Gastrocnemius medialis (tissue), 4 donors: ENCODE data around the gene CILP2. TPM values are rescaled to one million over a fixed set of nuclear protein-coding genes. Genes with fewer than 3 reads are reported as not detected.

Experiments
- ATAC-seq, 2 donors: fragments of 150-250 bp; one replicate each; pipeline ENCODE4 v1.9.1; 2016
- DNase-seq, 2 donors: peaks; one replicate each; pipeline ENCODE4 v3.0.0-alpha.2; 2019
- H3K27ac ChIP-seq, 4 donors: fragments of 200-600 bp; sonication (generic); 1 replicate in 1 of 4; 2 replicates in 3 of 4; pipeline ENCODE4 v1.5.1; 2016 to 2018; ENCODE audit warnings: mild to moderate bottlenecking in 2 of 4, moderate library complexity in 1 of 4
- H3K27me3 ChIP-seq, 3 donors: fragments of 200-600 bp; sonication (generic) in 2 of 3; 1 replicate in 1 of 3; 2 replicates in 2 of 3; pipeline versions ENCODE4 v1.5.1 to v1.6.0; 2016 to 2019; ENCODE audit warnings: mild to moderate bottlenecking in 1 of 3, moderate library complexity in 1 of 3
- H3K36me3 ChIP-seq, 2 donors: fragments of 200-600 bp; sonication (generic) in 1 of 2; one replicate each; pipeline ENCODE4 v1.5.1; 2017 to 2018
- H3K4me1 ChIP-seq, 2 donors: fragments of 200-600 bp; sonication (generic) in 1 of 2; one replicate each; pipeline ENCODE4 v1.5.1; 2016 to 2017; ENCODE audit warnings: mild to moderate bottlenecking in 2 of 2
- H3K4me3 ChIP-seq, 4 donors: fragments of 200-600 bp; sonication (generic) in 3 of 4; 1 replicate in 1 of 4; 2 replicates in 3 of 4; pipeline ENCODE4 v1.5.1; 2016 to 2019; ENCODE audit warnings: mild to moderate bottlenecking in 2 of 4
- H3K9me3 ChIP-seq, 3 donors: fragments of 200-600 bp; sonication (generic) in 2 of 3; 1 replicate in 1 of 3; 2 replicates in 2 of 3; pipeline ENCODE4 v1.5.1; 2016 to 2019
- CTCF ChIP-seq, 5 experiments: fragments of 450-650 bp in 3 of 5; fragments of 200-600 bp in 2 of 5; sonication (generic) in 2 of 5; IDR thresholded peaks in 4 of 5; conservative IDR thresholded peaks in 1 of 5; 1 replicate in 4 of 5; 2 replicates in 1 of 5; pipeline ENCODE4 v1.5.1; 2016 to 2019; ENCODE audit warnings: antibody characterized with exemption in 5 of 5, mild to moderate bottlenecking in 3 of 5, moderate library complexity in 3 of 5
- POLR2A ChIP-seq, 2 donors: fragments of 450-650 bp; IDR thresholded peaks; one replicate each; pipeline ENCODE4 v1.6.1; 2017; ENCODE audit warnings: antibody characterized with exemption in 2 of 2, mild to moderate bottlenecking in 2 of 2, moderate library complexity in 2 of 2
- in situ Hi-C, 4 donors: fragments of 200-750 bp; cut with MboI; loops; one replicate each; pipeline versions ENCODE4 v1.15.0 to v1.8.0; 2017; ENCODE audit warnings: low sequenced_read_pairs in 4 of 4
- intact Hi-C: fragments of 100-400 bp; cut with DNase I; formaldehyde crosslinking; loops from one replicate; pipeline ENCODE4 v1.15.1; 2023; ENCODE audit warnings: low total_unique reads
- total RNA-seq, 4 donors: library from RNA; depleted of rRNA; stranded (reverse); fragments of >200 nt; gene quantifications; one replicate each; pipeline versions ENCODE4 v1.1.0 to v1.2.3, GENCODE V29; 2016

The CILP2 gene
- total RNA-seq, 4 donors from 2014 or later, result 3.2 TPM; not detected in 3

GRCh38 chr19:19531951-19532805 lies 5.9 kb upstream of the CILP2 start:
- in situ Hi-C loops (loop anchor here (5.0 to 25.0 kb wide), 5 partner anchors 110 to 430 kb away; partner anchors contain the start of gene GMIP (in 2 of the 4)), intact Hi-C loops (loop anchor here (1.0 to 2.0 kb wide), 3 partner anchors 112 to 745 kb away; no protein-coding TSS in a partner anchor)
- Histone ChIP-seq H3K27me3 (peaks cover 0 to 3% (median 2%) of the 10 kb centered on the region in 3 donors), H3K4me1 (peaks cover 0 to 7% of the 10 kb centered on the region in 2 donors), H3K9me3 (no peaks in the 10 kb centered on the region), H3K27ac (no peak overlapping the region), H3K4me3 (no peak overlapping the region), H3K36me3 (peaks cover 0 to 12% of the 10 kb centered on the region in 2 donors)
- TF ChIP-seq CTCF (IDR thresholded peaks at IDR 0.05 in 4 of 5, conservative IDR thresholded peaks at IDR 0.05 in 1 of 5), result peak; percentile 86 to 98 (median 91)
- TF ChIP-seq POLR2A (IDR thresholded peaks at IDR 0.05), result no peak
- ATAC-seq (peak; percentile 52 to 82), DNase-seq (peak; percentile 46 to 57)

- DNase-seq, result no peak
- intact Hi-C loops (loop anchor here (1.0 to 2.0 kb wide), 3 partner anchors 111 to 744 kb away; no protein-coding TSS in a partner anchor), in situ Hi-C loops (loop anchor here (5.0 to 25.0 kb wide), 5 partner anchors 109 to 429 kb away; partner anchors contain the start of gene GMIP (in 2 of the 4))
- no peaks in the 10 kb centered on the region for H3K9me3 ChIP-seq
- peaks cover 0 to 10% of the 10 kb centered on the region in 2 donors for H3K4me1 ChIP-seq
- peaks cover 0 to 3% of the 10 kb centered on the region in 2 donors for H3K36me3 ChIP-seq
- peaks cover 8 to 11% (median 10%) of the 10 kb centered on the region in 3 donors for H3K27me3 ChIP-seq
- TF ChIP-seq POLR2A (IDR thresholded peaks at IDR 0.05), result no peak
- no peak for TF ChIP-seq CTCF (IDR thresholded peaks at IDR 0.05 in 4 of 5, conservative IDR thresholded peaks at IDR 0.05 in 1 of 5)
- H3K27ac ChIP-seq, result no peak overlapping the region
- no peak for ATAC-seq
- no peak overlapping the region for H3K4me3 ChIP-seq
These were observed 5.0 kb upstream of the CILP2 start for GRCh38 chr19:19532806-19533701.

- ATAC-seq, result no peak
These were observed 4.2 kb upstream of the CILP2 start for GRCh38 chr19:19533841-19534240.

More at GRCh38 chr19:19533841-19534240, 4.2 kb upstream of the CILP2 start:
- intact Hi-C loops, result loop anchor here (2.0 kb wide), 2 partner anchors 425 to 743 kb away; no protein-coding TSS in a partner anchor
- H3K36me3 ChIP-seq, result no peaks in the 10 kb centered on the region
- no peaks in the 10 kb centered on the region for H3K9me3 ChIP-seq
- H3K27ac ChIP-seq, result no peak overlapping the region
- no peak for DNase-seq
- no peak for TF ChIP-seq CTCF (IDR thresholded peaks at IDR 0.05 in 4 of 5, conservative IDR thresholded peaks at IDR 0.05 in 1 of 5)
- no peak for TF ChIP-seq POLR2A (IDR thresholded peaks at IDR 0.05)
- peaks cover 0 to 17% of the 10 kb centered on the region in 2 donors for H3K4me1 ChIP-seq
- in situ Hi-C loops, result loop anchor here (5.0 to 25.0 kb wide), 5 partner anchors 108 to 428 kb away; partner anchors contain the start of gene GMIP (in 2 of the 4)
- no peak overlapping the region for H3K4me3 ChIP-seq
- peaks cover 16 to 19% (median 17%) of the 10 kb centered on the region in 3 donors for H3K27me3 ChIP-seq
